DOHH2 (cell line): ENCODE data around the gene SPTLC2.
"Not testable (repeated sequence)": the region's sequence is repeated elsewhere in the genome, so short reads cannot be mapped to it uniquely, and the experiment has no call there.

Experiments used
- H3F3A ChIP-seq: fragments of 200-600 bp; sonication (generic), shearing (Covaris generic); 2 replicates; pipeline ENCODE4 v1.6.0; 2016; ENCODE audit warnings: antibody characterized with exemption, mild to moderate bottlenecking; ENCODE audit not compliant: control insufficient read depth, insufficient read depth
- H3K27ac ChIP-seq: fragments of 200-600 bp; sonication (generic); 2 replicates; pipeline ENCODE4 v1.5.1; 2014; ENCODE audit warnings: low read depth, mild to moderate bottlenecking, low read length, moderate library complexity
- H3K27me3 ChIP-seq: fragments of 200-600 bp; sonication (generic); 2 replicates; pipeline ENCODE4 v1.6.1; 2014; ENCODE audit warnings: mild to moderate bottlenecking, low read length, mixed read lengths; ENCODE audit not compliant: control insufficient read depth
- H3K36me3 ChIP-seq: fragments of 200-600 bp; sonication (generic); 2 replicates; pipeline ENCODE4 v1.6.1; 2014; ENCODE audit warnings: mild to moderate bottlenecking, low read length, moderate library complexity, mixed read lengths; ENCODE audit not compliant: control insufficient read depth
- H3K4me1 ChIP-seq: fragments of 200-600 bp; sonication (generic); 2 replicates; pipeline ENCODE4 v1.6.1; 2014; ENCODE audit warnings: mild to moderate bottlenecking, low read length, mixed read lengths; ENCODE audit not compliant: control insufficient read depth
- H3K4me2 ChIP-seq: fragments of 200-600 bp; sonication (generic); 2 replicates; pipeline ENCODE4 v1.6.0; 2014; ENCODE audit warnings: mild to moderate bottlenecking, low read length, moderate library complexity
- H3K4me3 ChIP-seq: fragments of 200-600 bp; sonication (generic); 2 replicates; pipeline ENCODE4 v1.5.1; 2014; ENCODE audit warnings: mild to moderate bottlenecking, low read length, mixed read lengths
- H3K79me2 ChIP-seq: fragments of 200-600 bp; sonication (generic); 2 replicates; pipeline ENCODE4 v1.6.1; 2014; ENCODE audit warnings: mild to moderate bottlenecking, low read length, mixed read lengths; ENCODE audit not compliant: control insufficient read depth
- H3K9me2 ChIP-seq: fragments of 200-600 bp; sonication (generic); replicated peaks from 2 replicates; pipeline ENCODE4 v1.6.1; 2014; ENCODE audit warnings: mild to moderate bottlenecking, low read length, mixed read lengths; ENCODE audit not compliant: control insufficient read depth
- H3K9me3 ChIP-seq: fragments of 200-600 bp; sonication (generic); 2 replicates; pipeline ENCODE4 v1.6.1; 2014; ENCODE audit warnings: antibody characterized with exemption, low read length, mixed read lengths; ENCODE audit not compliant: control insufficient read depth, insufficient read depth
- H4K20me1 ChIP-seq: fragments of 200-600 bp; sonication (generic); 2 replicates; pipeline ENCODE4 v1.6.0; 2014; ENCODE audit warnings: low read depth, mild to moderate bottlenecking, antibody characterized with exemption, low read length, moderate library complexity; ENCODE audit not compliant: control insufficient read depth, insufficient read depth
- EZH2phosphoT487 ChIP-seq: fragments of 200-600 bp; sonication (generic); IDR thresholded peaks from 2 replicates; pipeline ENCODE4 v1.6.1; 2017; ENCODE audit warnings: borderline replicate concordance, mild to moderate bottlenecking, antibody characterized with exemption, low read length, moderate library complexity, mixed read lengths
- TF ChIP-seq, protein P1 (sequence below): fragments of 200-600 bp; sonication (generic); IDR thresholded peaks from one replicate; pipeline ENCODE4 v1.5.1; 2014; ENCODE audit warnings: antibody characterized with exemption, mild to moderate bottlenecking, low read depth, low read length; ENCODE audit not compliant: poor library complexity, severe bottlenecking

Gene SPTLC2

DNA sequence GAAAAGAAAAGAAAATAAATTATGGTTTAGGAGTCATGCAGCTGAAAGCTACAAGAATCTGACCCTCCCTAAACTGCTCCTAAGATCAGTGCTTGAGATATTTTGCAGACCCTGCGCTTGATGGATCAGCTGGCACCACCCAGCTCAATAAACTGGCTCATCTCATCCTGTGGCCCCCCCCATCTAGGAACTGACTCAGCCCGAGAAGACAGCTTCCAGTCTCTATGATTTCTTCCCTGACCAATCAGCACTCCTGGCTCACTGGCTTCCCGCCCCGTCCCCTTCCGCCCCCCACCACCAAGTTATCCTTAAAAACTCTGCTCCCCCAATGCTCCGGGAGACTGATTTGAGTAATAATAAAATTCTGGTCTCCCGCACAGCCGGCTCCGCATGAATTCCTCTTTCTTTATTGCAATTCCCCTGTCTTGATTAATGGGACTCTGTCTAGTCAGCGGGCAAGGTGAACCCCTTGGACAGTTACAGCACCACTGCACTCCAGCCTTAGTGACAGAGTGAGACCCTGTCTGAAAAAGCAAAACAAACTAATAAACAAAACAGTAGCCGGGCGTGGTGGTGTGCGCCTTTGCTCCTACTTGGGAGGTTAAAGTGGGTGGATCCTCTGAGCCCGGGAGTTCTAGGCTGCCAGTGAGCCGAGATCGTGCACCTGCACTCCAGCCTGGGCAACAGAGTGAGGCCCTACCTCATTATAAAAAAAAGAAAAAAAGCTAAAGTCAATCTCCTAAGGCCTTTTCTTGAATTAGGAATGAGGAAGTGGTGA lies 24.5 kb upstream of the SPTLC2 start:
- no peaks in the 10 kb centered on the region for H3K9me2 ChIP-seq
- TF ChIP-seq, protein P1, sequence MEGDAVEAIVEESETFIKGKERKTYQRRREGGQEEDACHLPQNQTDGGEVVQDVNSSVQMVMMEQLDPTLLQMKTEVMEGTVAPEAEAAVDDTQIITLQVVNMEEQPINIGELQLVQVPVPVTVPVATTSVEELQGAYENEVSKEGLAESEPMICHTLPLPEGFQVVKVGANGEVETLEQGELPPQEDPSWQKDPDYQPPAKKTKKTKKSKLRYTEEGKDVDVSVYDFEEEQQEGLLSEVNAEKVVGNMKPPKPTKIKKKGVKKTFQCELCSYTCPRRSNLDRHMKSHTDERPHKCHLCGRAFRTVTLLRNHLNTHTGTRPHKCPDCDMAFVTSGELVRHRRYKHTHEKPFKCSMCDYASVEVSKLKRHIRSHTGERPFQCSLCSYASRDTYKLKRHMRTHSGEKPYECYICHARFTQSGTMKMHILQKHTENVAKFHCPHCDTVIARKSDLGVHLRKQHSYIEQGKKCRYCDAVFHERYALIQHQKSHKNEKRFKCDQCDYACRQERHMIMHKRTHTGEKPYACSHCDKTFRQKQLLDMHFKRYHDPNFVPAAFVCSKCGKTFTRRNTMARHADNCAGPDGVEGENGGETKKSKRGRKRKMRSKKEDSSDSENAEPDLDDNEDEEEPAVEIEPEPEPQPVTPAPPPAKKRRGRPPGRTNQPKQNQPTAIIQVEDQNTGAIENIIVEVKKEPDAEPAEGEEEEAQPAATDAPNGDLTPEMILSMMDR = no peak
- TF ChIP-seq EZH2phosphoT487 = no peak
- peaks cover 19% of the 10 kb centered on the region for H3K4me1 ChIP-seq
- peak overlapping the region; percentile 50 for H3K27ac ChIP-seq
- H3K4me2 ChIP-seq = peak overlapping the region; percentile 89
- H3K79me2 ChIP-seq = no peaks in the 10 kb centered on the region
- H3K9me3 ChIP-seq = no peaks in the 10 kb centered on the region
- H3K27me3 ChIP-seq = no peaks in the 10 kb centered on the region
- H3K4me3 ChIP-seq = peak overlapping the region; percentile 70
- 0 out of 2 replicates have a peak, but pooled peaks cover 2% of the 10 kb centered on the region for H3F3A ChIP-seq
- no peaks in the 10 kb centered on the region for H4K20me1 ChIP-seq
- no peaks in the 10 kb centered on the region for H3K36me3 ChIP-seq

DNA sequence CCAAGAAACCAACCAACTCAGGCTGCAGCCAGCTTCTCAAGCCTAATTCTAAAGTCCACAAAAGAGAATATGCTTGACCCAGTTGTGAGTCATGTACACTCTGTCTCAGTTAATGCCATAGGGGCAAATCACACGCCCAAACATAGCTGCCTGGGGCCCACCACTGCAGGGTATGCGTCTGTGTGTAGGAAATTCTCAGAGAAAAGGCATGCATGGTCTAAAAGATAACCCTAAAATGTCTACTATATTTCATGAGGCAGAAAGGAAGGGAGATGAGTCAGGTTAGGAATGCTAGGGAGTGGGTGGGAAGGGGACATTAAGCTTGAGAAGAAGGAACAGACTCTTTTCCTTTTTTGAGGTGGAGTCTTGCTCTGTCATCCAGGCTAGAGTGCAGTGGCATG lies 22.3 kb upstream of the SPTLC2 start:
- Histone ChIP-seq H4K20me1 (no peaks in the 10 kb centered on the region), H3F3A (0 out of 2 replicates have a peak, but pooled peaks cover 2% of the 10 kb centered on the region), H3K9me3 (peaks cover 8% of the 10 kb centered on the region; the same call in 1 of the 2 replicates), H3K79me2 (no peaks in the 10 kb centered on the region), H3K27me3 (no peaks in the 10 kb centered on the region), H3K4me1 (peaks cover 19% of the 10 kb centered on the region), H3K4me2 (no peak overlapping the region), H3K9me2 (no peaks in the 10 kb centered on the region), H3K27ac (no peak overlapping the region), H3K4me3 (no peak overlapping the region), H3K36me3 (no peaks in the 10 kb centered on the region)
- TF ChIP-seq EZH2phosphoT487 = no peak
- TF ChIP-seq, protein P1 = no peak

DNA sequence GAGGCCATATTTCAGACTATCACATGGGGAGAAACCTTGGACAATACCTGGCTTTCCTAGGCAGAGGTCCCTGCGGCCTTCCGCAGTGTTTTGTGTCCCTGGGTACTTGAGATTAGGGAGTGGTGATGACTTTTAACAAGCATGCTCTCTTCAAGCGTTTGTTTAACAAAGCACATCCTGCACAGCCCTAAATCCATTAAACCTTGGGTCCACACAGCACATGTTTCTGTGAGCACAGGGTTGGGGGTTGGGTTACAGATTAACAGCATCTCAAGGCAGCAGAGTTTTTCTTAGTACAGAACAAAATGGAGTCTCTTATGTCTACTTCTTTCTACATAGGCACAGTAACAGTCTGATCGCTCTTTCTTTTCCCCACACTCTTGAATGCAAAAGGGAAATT lies 19.4 kb upstream of the SPTLC2 start:
- H3K9me3 ChIP-seq = peaks cover 14% of the 10 kb centered on the region; the same call in 1 of the 2 replicates

DNA sequence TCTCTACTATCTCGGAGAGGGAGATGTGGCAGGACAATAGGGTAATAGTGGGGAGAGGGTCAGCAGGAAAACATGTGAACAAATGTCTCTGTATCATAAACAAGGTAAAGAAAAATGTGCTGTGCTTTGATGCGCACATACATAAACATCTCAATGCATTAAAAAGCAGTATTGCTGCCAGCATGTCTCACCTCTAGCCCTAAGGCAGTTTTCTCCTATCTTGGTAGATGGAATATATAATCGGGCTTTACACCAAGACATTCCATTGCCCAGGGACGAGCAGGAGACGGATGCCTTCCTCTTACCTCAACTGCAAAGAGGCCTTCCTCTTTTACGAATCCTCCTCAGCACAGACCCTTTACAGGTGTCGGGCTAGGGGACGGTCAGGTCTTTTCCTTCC lies 19.0 kb upstream of the SPTLC2 start:
- not testable (repeated sequence) for H3K4me2 ChIP-seq, H4K20me1 ChIP-seq, H3K9me2 ChIP-seq, H3K27me3 ChIP-seq, H3F3A ChIP-seq, H3K27ac ChIP-seq, H3K36me3 ChIP-seq, H3K79me2 ChIP-seq, H3K4me1 ChIP-seq, H3K4me3 ChIP-seq
- H3K9me3 ChIP-seq = peaks cover 14% of the 10 kb centered on the region; the same call in 1 of the 2 replicates

More for the DNA sequence above, 19.4 kb upstream of the SPTLC2 start:
- not testable (repeated sequence) for H3K4me1 ChIP-seq, H3K79me2 ChIP-seq, H3K27me3 ChIP-seq, H3K27ac ChIP-seq, H3K9me2 ChIP-seq, H4K20me1 ChIP-seq, H3K36me3 ChIP-seq, H3F3A ChIP-seq, H3K4me3 ChIP-seq, H3K4me2 ChIP-seq
